WTC11 (cell line): Measurements from ENCODE around the gene MARVELD1. TPM values are rescaled to one million over a fixed set of nuclear protein-coding genes. Genes with fewer than 3 reads are reported as not detected.

ENCODE experiments used
- ATAC-seq: fragments of 200-7000 bp; cut with Tn5 transposase; 2 replicates; pipeline ENCODE4 v1.10.0; 2021; ENCODE audit warnings: mild to moderate bottlenecking, moderate library complexity
- CTCF ChIA-PET: fragments of 300-600 bp; sonication (Branson Sonifier 250); formaldehyde crosslinking; loops from one replicate; lab custom pipeline; 2021; ENCODE audit warnings: antibody characterized with exemption; lab: Charles Lee
- POLR2A ChIA-PET: fragments of 350-600 bp; sonication (Branson Sonifier 250); formaldehyde crosslinking; loops from one replicate; lab custom pipeline; 2021; ENCODE audit warnings: antibody characterized with exemption; lab: Charles Lee
- DNase-seq: peaks from one replicate; pipeline ENCODE4 v3.0.0; 2021; ENCODE audit warnings: low spot score
- H3K27ac Mint-ChIP-seq: 2 replicates; pipeline ENCODE4 v1.8.0; 2021; ENCODE audit warnings: mixed read lengths
- H3K27me3 Mint-ChIP-seq: 2 replicates; pipeline ENCODE4 v1.8.0; 2021; ENCODE audit warnings: low read depth, mild to moderate bottlenecking, moderate library complexity, mixed read lengths
- H3K36me3 Mint-ChIP-seq: 2 replicates; pipeline ENCODE4 v1.8.0; 2021; ENCODE audit warnings: mixed read lengths
- H3K4me1 Mint-ChIP-seq: 2 replicates; pipeline ENCODE4 v1.8.0; 2022; ENCODE audit warnings: mixed read lengths
- H3K4me3 Mint-ChIP-seq: 2 replicates; pipeline ENCODE4 v1.8.0; 2021; ENCODE audit warnings: mild to moderate bottlenecking, moderate library complexity, mixed read lengths
- H3K9me3 Mint-ChIP-seq: 2 replicates; pipeline ENCODE4 v1.8.0; 2021; ENCODE audit warnings: mixed read lengths
- CBFB ChIP-seq: sonication (generic); formaldehyde crosslinking; IDR thresholded peaks from 2 replicates; pipeline ENCODE4 v1.8.1; 2022; ENCODE audit warnings: mild to moderate bottlenecking, low read depth, missing genetic modification reagents
- CDX4 ChIP-seq: fragments of 250-450 bp; sonication (Bioruptor Pico); IDR thresholded peaks from 2 replicates; pipeline ENCODE4 v1.9.0; 2021; ENCODE audit warnings: moderate library complexity, mild to moderate bottlenecking, inconsistent platforms, borderline replicate concordance
- CREM ChIP-seq: sonication (generic); formaldehyde crosslinking; IDR thresholded peaks from 2 replicates; pipeline ENCODE4 v1.8.1; 2022; ENCODE audit warnings: mild to moderate bottlenecking, missing genetic modification reagents, moderate library complexity
- GTF2I ChIP-seq: fragments of 250-450 bp; sonication (Bioruptor Pico); conservative IDR thresholded peaks from 2 replicates; pipeline ENCODE4 v1.4.0; 2021; ENCODE audit warnings: mild to moderate bottlenecking
- KAT7 ChIP-seq: sonication (generic); formaldehyde crosslinking; IDR thresholded peaks from 2 replicates; pipeline ENCODE4 v1.8.1; 2023; ENCODE audit warnings: missing genetic modification reagents, mild to moderate bottlenecking, borderline replicate concordance
- MXD4 ChIP-seq: fragments of 250-450 bp; sonication (Bioruptor Pico); IDR thresholded peaks from 2 replicates; pipeline ENCODE4 v1.8.0; 2021; ENCODE audit warnings: mild to moderate bottlenecking, moderate library complexity, borderline replicate concordance
- RELA ChIP-seq: sonication (generic); formaldehyde crosslinking; IDR thresholded peaks from 2 replicates; pipeline ENCODE4 v1.8.1; 2022; ENCODE audit warnings: missing genetic modification reagents, mild to moderate bottlenecking, borderline replicate concordance
- TCF7 ChIP-seq: sonication (generic); formaldehyde crosslinking; IDR thresholded peaks from 2 replicates; pipeline ENCODE4 v1.8.0; 2022; ENCODE audit warnings: mild to moderate bottlenecking, low read depth, missing genetic modification reagents, moderate library complexity
- ZBTB43 ChIP-seq: sonication (generic); formaldehyde crosslinking; IDR thresholded peaks from 2 replicates; pipeline ENCODE4 v1.8.1; 2023; ENCODE audit warnings: mild to moderate bottlenecking, missing genetic modification reagents
- ZMAT4 ChIP-seq: fragments of 250-450 bp; sonication (Bioruptor Pico); IDR thresholded peaks from 2 replicates; pipeline ENCODE4 v1.9.0; 2021; ENCODE audit warnings: mild to moderate bottlenecking
- ZNF121 ChIP-seq: sonication (generic); formaldehyde crosslinking; IDR thresholded peaks from 2 replicates; pipeline ENCODE4 v1.8.0; 2023; ENCODE audit warnings: missing genetic modification reagents
- ZNF232 ChIP-seq: sonication (generic); formaldehyde crosslinking; IDR thresholded peaks from 2 replicates; pipeline ENCODE4 v1.8.0; 2022; ENCODE audit warnings: mild to moderate bottlenecking, missing genetic modification reagents
- ZNF416 ChIP-seq: fragments of 250-450 bp; sonication (Bioruptor Pico); IDR thresholded peaks from 2 replicates; pipeline ENCODE4 v1.9.0; 2021; ENCODE audit warnings: mild to moderate bottlenecking, inconsistent platforms
- ZNF425 ChIP-seq: fragments of 250-450 bp; sonication (Bioruptor Pico); conservative IDR thresholded peaks from 2 replicates; pipeline ENCODE4 v1.9.0; 2021; ENCODE audit warnings: mild to moderate bottlenecking
- ZNF532 ChIP-seq: fragments of 250-450 bp; sonication (Bioruptor Pico); IDR thresholded peaks from 2 replicates; pipeline ENCODE4 v1.9.0; 2021; ENCODE audit warnings: mild to moderate bottlenecking, borderline replicate concordance
- ZSCAN18 ChIP-seq: fragments of 250-450 bp; sonication (Bioruptor Pico); IDR thresholded peaks from 2 replicates; pipeline ENCODE4 v2.1.2; 2022; ENCODE audit warnings: mild to moderate bottlenecking, moderate library complexity
- total RNA-seq: library from RNA; stranded (reverse); gene quantifications from 3 replicates; pipeline ENCODE4 v1.2.3, GENCODE V29; 2021

Gene MARVELD1
- total RNA-seq, 1 experiment from 2014 or later: 37.7 TPM

GRCh38 chr10:97685395-97685958 lies 28.1 kb upstream of the MARVELD1 start (continued):
- TF ChIP-seq ZNF532 (CRISPR knock-in tag): no peak
- TF ChIP-seq CREM: no peak

- Mint-ChIP-seq H3K4me1 (peaks cover 32% of the 10 kb centered on the region), H3K27me3 (peaks cover 17% of the 10 kb centered on the region), H3K27ac (peak overlapping the region; percentile 92), H3K4me3 (peak overlapping the region; percentile 86), H3K36me3 (no peaks in the 10 kb centered on the region), H3K9me3 (no peaks in the 10 kb centered on the region)
- TF ChIP-seq TCF7 (no peak), ZBTB43 (0 out of 2 replicates have a peak, but pooled peaks have one; percentile 39), GTF2I (CRISPR knock-in tag) (peak; percentile 69; the same call in 1 of the 2 replicates), KAT7 (CRISPR knock-in tag) (0 out of 2 replicates have a peak, but pooled peaks have one; percentile 40), ZNF232 (CRISPR knock-in tag) (no peak), ZNF121 (peak; percentile 45; the same call in 1 of the 2 replicates)
- ATAC-seq (peak; percentile 2; the same call in 1 of the 2 replicates), DNase-seq (no peak)
- ChIA-PET CTCF (interaction anchor here (0.5 to 3.4 kb wide), 20 partner anchors 9 to 218 kb away, joined by 3 to 61 read pairs (median 5); partner anchors contain the start of genes ANKRD2, MARVELD1, PI4K2A and ZFYVE27), POLR2A (interaction anchor here (1.1 to 2.2 kb wide), 10 partner anchors 8 to 50 kb away, joined by 3 to 27 read pairs (median 8); partner anchors contain the start of genes MARVELD1 and ZFYVE27)
Observed at GRCh38 chr10:97686301-97686961, 27.1 kb upstream of the MARVELD1 start.

GRCh38 chr10:97686962-97687784 lies 26.4 kb upstream of the MARVELD1 start, which contains the start of gene AVPI1:
Gene AVPI1 (minus strand): TSS chr10:97687241. CDS start chr10:97679905, 7,336 bp downstream.
- Mint-ChIP-seq H3K36me3 (no peaks in the 10 kb centered on the region), H3K9me3 (no peaks in the 10 kb centered on the region), H3K27ac (peak within 1 kb of the TSS; percentile 92), H3K4me3 (peak within 1 kb of the TSS; percentile 86), H3K27me3 (peaks cover 17% of the 10 kb centered on the region), H3K4me1 (peaks cover 32% of the 10 kb centered on the region)
- POLR2A ChIA-PET: interaction anchor here (0.6 to 2.2 kb wide), 20 partner anchors 9 to 733 kb away, joined by 3 to 27 read pairs (median 4); partner anchors contain the start of genes MARVELD1, PI4K2A and ZFYVE27
- ATAC-seq: peak; percentile 91
- peak; percentile 98 for DNase-seq
- CTCF ChIA-PET: interaction anchor here (0.5 to 3.4 kb wide), 28 partner anchors 9 to 281 kb away, joined by 3 to 61 read pairs (median 4); partner anchors contain the start of genes ANKRD2, MARVELD1, PI4K2A and ZFYVE27
- TF ChIP-seq RELA (CRISPR knock-in tag) (peak; percentile 27; the same call in 1 of the 2 replicates), CREM (peak; percentile 92), ZSCAN18 (no peak), ZMAT4 (CRISPR knock-in tag) (no peak), ZNF425 (no peak), CBFB (CRISPR knock-in tag) (no peak), MXD4 (CRISPR knock-in tag) (no peak), CDX4 (CRISPR knock-in tag) (no peak), ZNF416 (no peak)
